ENCODE measurements around the gene VWDE.

DNA sequence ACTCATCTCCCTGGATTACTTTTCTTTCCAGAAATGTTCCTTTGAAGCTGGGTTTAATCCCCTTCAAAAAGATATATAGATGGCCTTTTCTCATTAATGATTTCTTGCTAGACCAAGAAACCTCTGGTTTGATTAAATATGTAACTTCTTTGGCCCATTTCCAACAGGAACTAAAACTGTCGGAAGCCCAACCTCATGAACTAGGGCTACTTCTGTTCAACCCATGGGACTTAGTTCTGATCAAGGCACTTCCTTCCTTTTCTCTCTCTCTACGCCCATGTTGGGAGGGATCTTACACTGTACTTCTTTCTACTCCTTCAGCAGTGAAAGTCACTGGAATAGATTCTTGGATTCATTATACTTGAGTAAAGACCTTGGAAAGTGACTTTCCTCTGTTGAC is 109.0 kb downstream of the VWDE start:
- TF ChIP-seq POLR2A (IDR thresholded peaks at IDR 0.05; ENCODE audit: low read depth, low read length) (no peak), TAF1 (IDR thresholded peaks at IDR 0.05; ENCODE audit: borderline replicate concordance, low read depth, low read length) (no peak)

All from GM12892 (cell line).